Adrenal gland (tissue), 5 donors: Measurements from ENCODE around the gene CNTNAP2.

Experiments
- POLR2A ChIP-seq, 2 donors: fragments of 450-650 bp; IDR thresholded peaks; one replicate each; pipeline ENCODE4 v1.6.1; 2017; ENCODE audit warnings: antibody characterized with exemption in 2 of 2, mild to moderate bottlenecking in 2 of 2, moderate library complexity in 1 of 2
- TF ChIP-seq, protein P1 (sequence below), 6 experiments: fragments of 450-650 bp in 4 of 6; fragments of 200-600 bp in 2 of 6; sonication (generic) in 1 of 6; IDR thresholded peaks; 1 replicate in 5 of 6; 2 replicates in 1 of 6; pipeline versions ENCODE4 v1.5.1 to v1.8.0; 2016 to 2021; ENCODE audit warnings: antibody characterized with exemption in 6 of 6, mild to moderate bottlenecking in 2 of 6, moderate library complexity in 1 of 6
- donor health status: DM: no; HTN: no; CAD: no.

- TF ChIP-seq, protein P1, sequence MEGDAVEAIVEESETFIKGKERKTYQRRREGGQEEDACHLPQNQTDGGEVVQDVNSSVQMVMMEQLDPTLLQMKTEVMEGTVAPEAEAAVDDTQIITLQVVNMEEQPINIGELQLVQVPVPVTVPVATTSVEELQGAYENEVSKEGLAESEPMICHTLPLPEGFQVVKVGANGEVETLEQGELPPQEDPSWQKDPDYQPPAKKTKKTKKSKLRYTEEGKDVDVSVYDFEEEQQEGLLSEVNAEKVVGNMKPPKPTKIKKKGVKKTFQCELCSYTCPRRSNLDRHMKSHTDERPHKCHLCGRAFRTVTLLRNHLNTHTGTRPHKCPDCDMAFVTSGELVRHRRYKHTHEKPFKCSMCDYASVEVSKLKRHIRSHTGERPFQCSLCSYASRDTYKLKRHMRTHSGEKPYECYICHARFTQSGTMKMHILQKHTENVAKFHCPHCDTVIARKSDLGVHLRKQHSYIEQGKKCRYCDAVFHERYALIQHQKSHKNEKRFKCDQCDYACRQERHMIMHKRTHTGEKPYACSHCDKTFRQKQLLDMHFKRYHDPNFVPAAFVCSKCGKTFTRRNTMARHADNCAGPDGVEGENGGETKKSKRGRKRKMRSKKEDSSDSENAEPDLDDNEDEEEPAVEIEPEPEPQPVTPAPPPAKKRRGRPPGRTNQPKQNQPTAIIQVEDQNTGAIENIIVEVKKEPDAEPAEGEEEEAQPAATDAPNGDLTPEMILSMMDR (IDR thresholded peaks at IDR 0.05): no peak
- TF ChIP-seq POLR2A (IDR thresholded peaks at IDR 0.05): no peak
Observed at GRCh38 chr7:148121401-148121800, 2004.8 kb downstream of the CNTNAP2 start.
